ENCODE data around the gene DBNDD2. TPM values are rescaled to one million over a fixed set of nuclear protein-coding genes. Genes with fewer than 3 reads are reported as not detected.

DBNDD2 gene
- total RNA-seq, 1 donor from 2014 or later: 12.3 TPM

- H3K9me3 Mint-ChIP-seq: no peaks in the 10 kb centered on the region
Measured at GRCh38 chr20:45452238-45452637, 44.1 kb downstream of the DBNDD2 start.

GRCh38 chr20:45452772-45453691, 44.9 kb downstream of the DBNDD2 start:
- no peaks in the 10 kb centered on the region for H3K4me1 Mint-ChIP-seq (ENCODE audit: low read depth)
- no peak overlapping the region for H3K27ac Mint-ChIP-seq
- H3K9me3 Mint-ChIP-seq: no peaks in the 10 kb centered on the region
- intact Hi-C loops (cut with micrococcal nuclease): loop anchor here (5.0 kb wide), 1 partner anchor 136 kb away; no protein-coding TSS in a partner anchor
- no peaks in the 10 kb centered on the region for H3K27me3 Mint-ChIP-seq (ENCODE audit: low read depth)
- no peak overlapping the region for H3K4me3 Mint-ChIP-seq (ENCODE audit: low read depth)
- no peak for DNase-seq (ENCODE audit: low spot score)
- H3K36me3 Mint-ChIP-seq (ENCODE audit: low read depth): no peaks in the 10 kb centered on the region

More at GRCh38 chr20:45452238-45452637, 44.1 kb downstream of the DBNDD2 start:
- no peaks in the 10 kb centered on the region for H3K36me3 Mint-ChIP-seq (ENCODE audit: low read depth)
- DNase-seq (ENCODE audit: low spot score): no peak
- intact Hi-C loops (cut with micrococcal nuclease): loop anchor here (5.0 kb wide), 1 partner anchor 135 kb away; no protein-coding TSS in a partner anchor
- H3K4me1 Mint-ChIP-seq (ENCODE audit: low read depth): no peaks in the 10 kb centered on the region
- no peaks in the 10 kb centered on the region for H3K27me3 Mint-ChIP-seq (ENCODE audit: low read depth)
- no peak overlapping the region for H3K4me3 Mint-ChIP-seq (ENCODE audit: low read depth)
- no peak overlapping the region for H3K27ac Mint-ChIP-seq

- Mint-ChIP-seq H3K27me3 (ENCODE audit: low read depth) (peaks cover 11% of the 10 kb centered on the region), H3K36me3 (ENCODE audit: low read depth) (no peaks in the 10 kb centered on the region), H3K9me3 (no peaks in the 10 kb centered on the region), H3K4me3 (ENCODE audit: low read depth) (no peak overlapping the region), H3K27ac (no peak overlapping the region), H3K4me1 (ENCODE audit: low read depth) (no peaks in the 10 kb centered on the region)
- intact Hi-C loops (cut with micrococcal nuclease): loop anchor here (1.0 kb wide), 1 partner anchor 315 kb away; no protein-coding TSS in a partner anchor
- DNase-seq (ENCODE audit: low spot score): no peak
Measured at GRCh38 chr20:45456632-45457031, 48.5 kb downstream of the DBNDD2 start.

GRCh38 chr20:45459606-45460005, 51.5 kb downstream of the DBNDD2 start:
- Mint-ChIP-seq H3K27me3 (ENCODE audit: low read depth) (peaks cover 11% of the 10 kb centered on the region), H3K27ac (no peak overlapping the region)

More at GRCh38 chr20:45459606-45460005, 51.5 kb downstream of the DBNDD2 start:
- H3K36me3 Mint-ChIP-seq (ENCODE audit: low read depth): no peaks in the 10 kb centered on the region
- intact Hi-C loops (cut with micrococcal nuclease): no loop called here
- H3K4me3 Mint-ChIP-seq (ENCODE audit: low read depth): no peak overlapping the region
- no peaks in the 10 kb centered on the region for H3K9me3 Mint-ChIP-seq
- no peak for DNase-seq (ENCODE audit: low spot score)
- H3K4me1 Mint-ChIP-seq (ENCODE audit: low read depth): no peaks in the 10 kb centered on the region

Other genes with a start within 250 kb of the DBNDD2 start
- not detected in 2 replicates for gene PI3, start 233.4 kb upstream of the DBNDD2 start, total RNA-seq
- gene SEMG1, start 201.3 kb upstream of the DBNDD2 start, total RNA-seq: not detected in 2 replicates
- not detected in 2 replicates for gene SEMG2, start 186.9 kb upstream of the DBNDD2 start, total RNA-seq
- gene SLPI, start 153.7 kb upstream of the DBNDD2 start, total RNA-seq: not detected in 2 replicates
- gene RBPJL, start 101.4 kb upstream of the DBNDD2 start, total RNA-seq: not detected in 2 replicates
- 0.39 and 0.64 TPM in 2 replicates for gene MATN4, start 100.0 kb upstream of the DBNDD2 start, total RNA-seq
- 133 and 136 TPM in 2 replicates for gene SDC4, start 59.9 kb upstream of the DBNDD2 start, total RNA-seq
- gene SYS1, start 45.1 kb upstream of the DBNDD2 start, total RNA-seq: 16.8 and 20.1 TPM in 2 replicates
- not detected in 2 replicates for gene TP53TG5, start 30.0 kb upstream of the DBNDD2 start, total RNA-seq
- gene PIGT, start 7.9 kb downstream of the DBNDD2 start, total RNA-seq: 72.5 and 72.7 TPM in 2 replicates
- gene WFDC2, start 61.5 kb downstream of the DBNDD2 start, total RNA-seq: not detected in 2 replicates
- gene SPINT3, start 107.3 kb downstream of the DBNDD2 start, total RNA-seq: not detected in 2 replicates
- gene WFDC6, start 131.2 kb downstream of the DBNDD2 start, total RNA-seq: not detected in 2 replicates
- gene EPPIN, start 139.1 kb downstream of the DBNDD2 start, total RNA-seq: not detected in 2 replicates
- gene WFDC8, start 171.0 kb downstream of the DBNDD2 start, total RNA-seq: not detected in 2 replicates
- not detected in 2 replicates for gene WFDC10A, start 221.4 kb downstream of the DBNDD2 start, total RNA-seq
- not detected in 2 replicates for gene WFDC9, start 223.0 kb downstream of the DBNDD2 start, total RNA-seq

All from activated T-helper 2 cell treated with anti-CD3 and anti-CD28 coated beads, Interferon-gamma antibody, Interleukin-2, Interleukin-4, amounts not matched to agents 10 μg/mL and 5 μg/mL and 100 μg/mL, durations not matched to agents 14 hours and 24 hours and 36 hours (primary cell).